Large intestine (tissue), 3 donors: ENCODE measurements around the gene AGPAT4. TPM values are rescaled to one million over a fixed set of nuclear protein-coding genes. Genes with fewer than 3 reads are reported as not detected.
"Not testable (repeated sequence)": the region's sequence is repeated elsewhere in the genome, so short reads cannot be mapped to it uniquely, and the experiment has no call there.

Source experiments
- DNase-seq, 2 donors: peaks; one replicate each; pipeline versions ENCODE4 v3.0.0 to v3.0.0-alpha.2; 2013
- H3K27ac ChIP-seq: one replicate; pipeline ENCODE4 v1.5.1; 2013; ENCODE audit warnings: low read length
- H3K27me3 ChIP-seq: 2 replicates; pipeline ENCODE4 v1.6.1; 2013; ENCODE audit warnings: low read length; ENCODE audit not compliant: control insufficient read depth, insufficient read depth
- H3K36me3 ChIP-seq: 2 replicates; pipeline ENCODE4 v1.6.1; 2013; ENCODE audit warnings: low read length; ENCODE audit not compliant: control insufficient read depth, insufficient read depth
- H3K4me1 ChIP-seq: one replicate; pipeline ENCODE4 v1.6.1; 2013; ENCODE audit warnings: low read length; ENCODE audit not compliant: control insufficient read depth, insufficient read depth
- H3K4me3 ChIP-seq: one replicate; pipeline ENCODE4 v1.5.1; 2013; ENCODE audit warnings: low read length
- H3K9me3 ChIP-seq: one replicate; pipeline ENCODE4 v1.6.1; 2013; ENCODE audit warnings: mild to moderate bottlenecking, low read depth, low read length, moderate library complexity; ENCODE audit not compliant: control insufficient read depth
- WGBS: methylation state at CpG from one replicate; pipeline ENCODE4 v1.1.5; 2013; ENCODE audit warnings: low lambda C conversion rate; ENCODE audit not compliant: insufficient coverage; 5-methylcytosine and 5-hydroxymethylcytosine counted together
- polyA plus RNA-seq: library from polyadenylated mRNA; unstranded; fragments of 120-200 nt; gene quantifications from one replicate; pipeline ENCODE4 v1.2.1, GENCODE V29; 2013

The AGPAT4 gene
- polyA plus RNA-seq, 1 donor, result 6.8 TPM

DNA sequence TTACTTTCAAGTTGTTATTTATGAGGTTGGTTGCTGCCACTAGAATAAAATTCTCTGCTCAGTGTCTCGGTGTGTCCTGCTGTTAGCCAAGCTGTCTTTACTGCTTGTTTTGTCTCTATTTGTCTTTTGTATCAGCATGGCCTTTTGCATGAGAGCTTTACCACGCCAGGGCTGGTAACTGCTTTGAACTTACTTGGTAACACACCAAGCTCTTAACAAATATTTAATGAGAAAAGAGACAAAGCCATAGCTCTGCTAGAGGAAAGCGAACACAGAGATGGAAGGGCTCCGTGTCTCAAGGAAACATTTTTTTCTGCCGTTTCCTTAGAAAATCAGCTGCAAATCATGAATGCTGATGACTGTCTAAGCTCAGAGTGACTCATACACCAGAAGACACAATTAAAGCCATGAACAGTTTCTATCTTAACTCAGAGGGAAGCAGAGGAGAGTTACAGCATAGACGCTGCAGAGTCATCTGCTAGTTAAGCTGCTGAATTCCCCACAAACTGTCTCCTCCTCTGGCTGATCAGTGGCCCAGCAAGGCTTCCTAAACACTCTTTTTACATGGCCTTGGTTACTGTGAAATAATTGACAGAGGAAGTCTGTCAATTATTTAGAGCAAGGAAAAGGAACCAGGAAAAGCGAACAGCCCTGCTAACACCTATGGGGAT, 44.8 kb downstream of the AGPAT4 start:
- Histone ChIP-seq H3K9me3 (peaks cover 3% of the 10 kb centered on the region), H3K36me3 (no peaks in the 10 kb centered on the region), H3K27ac (peak overlapping the region; percentile 17), H3K4me3 (no peak overlapping the region), H3K27me3 (no peaks in the 10 kb centered on the region), H3K4me1 (peaks cover 11% of the 10 kb centered on the region)
- 70% methylated on average over 2 of the region's 7 CpGs for WGBS
- DNase-seq, result peak; percentile 26 to 45

DNA sequence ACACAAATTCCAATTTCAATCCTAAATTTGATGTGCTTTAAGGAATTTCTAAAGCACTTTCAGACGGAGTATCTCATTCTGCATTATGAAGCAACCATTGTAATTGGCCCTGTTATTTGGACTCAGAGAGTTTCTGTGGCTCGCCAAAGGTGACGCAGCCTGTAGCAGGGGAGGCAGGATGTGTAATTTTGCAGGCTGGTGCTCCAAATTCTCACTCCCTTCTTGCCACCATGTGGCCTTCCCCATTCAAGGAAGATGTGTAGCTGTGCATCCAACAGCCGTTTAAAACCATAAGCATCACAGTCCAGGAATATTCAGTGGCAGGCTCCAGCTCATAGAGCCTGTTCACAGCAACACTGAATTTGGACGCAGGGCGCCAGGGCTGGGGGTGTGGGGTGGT, 45.8 kb downstream of the AGPAT4 start:
- Histone ChIP-seq H3K36me3 (no peaks in the 10 kb centered on the region), H3K27ac (no peak overlapping the region), H3K9me3 (peaks cover 3% of the 10 kb centered on the region), H3K4me1 (peaks cover 11% of the 10 kb centered on the region), H3K27me3 (no peaks in the 10 kb centered on the region), H3K4me3 (no peak overlapping the region)
- no CpG with 5 or more reads among the region's 6 CpGs for WGBS
- DNase-seq, result no peak

DNA sequence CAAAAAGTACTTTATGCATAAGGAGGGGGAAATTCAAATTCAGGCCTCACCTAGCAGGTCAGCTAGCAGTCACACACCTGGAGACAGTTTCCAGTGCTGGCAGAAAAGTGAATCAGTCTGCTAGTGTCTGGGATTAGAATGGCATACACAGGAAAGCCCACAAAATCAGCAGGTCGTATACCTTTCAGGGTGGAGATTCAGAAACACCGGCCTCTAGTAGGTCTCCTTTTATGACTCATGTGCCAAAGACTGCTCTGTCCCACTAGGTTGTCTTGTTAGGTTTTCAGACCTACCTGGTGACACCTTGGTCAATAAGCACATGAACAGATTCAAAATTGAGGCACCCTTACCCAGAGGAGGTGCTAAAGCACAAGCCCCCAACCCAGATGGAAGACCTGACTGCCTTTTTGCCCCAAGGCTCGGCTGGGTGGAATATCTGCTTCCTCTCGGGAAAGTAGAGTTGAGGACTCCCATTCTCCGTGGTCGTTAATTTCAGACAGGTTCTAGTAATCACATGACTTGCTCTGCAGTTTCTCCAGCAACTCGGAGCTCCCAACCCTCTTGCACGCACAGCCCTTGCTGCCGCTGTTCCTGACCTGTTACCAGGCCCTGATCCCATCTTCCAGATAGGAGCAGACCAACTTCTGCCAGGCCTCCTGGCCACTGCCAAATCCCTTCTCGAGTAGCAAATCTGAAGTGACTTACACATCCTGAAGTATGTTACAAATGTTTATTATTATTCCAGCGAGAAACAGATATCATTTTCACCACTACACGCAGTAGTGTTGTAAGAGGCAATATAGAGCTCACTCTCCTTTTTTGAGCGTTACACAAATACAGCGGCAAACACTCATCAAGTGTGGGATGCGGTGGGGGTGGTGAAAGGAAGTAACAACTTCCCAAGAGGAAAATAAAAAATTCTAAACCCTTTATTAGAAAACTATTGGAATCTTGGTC, 46.6 kb downstream of the AGPAT4 start:
- no peak for DNase-seq
- Histone ChIP-seq H3K4me1 (peaks cover 11% of the 10 kb centered on the region), H3K27ac (no peak overlapping the region), H3K27me3 (no peaks in the 10 kb centered on the region), H3K9me3 (no peaks in the 10 kb centered on the region), H3K36me3 (no peaks in the 10 kb centered on the region), H3K4me3 (no peak overlapping the region)
- 100% methylated on average over 1 of the region's 15 CpGs for whole genome bisulfite sequencing

DNA sequence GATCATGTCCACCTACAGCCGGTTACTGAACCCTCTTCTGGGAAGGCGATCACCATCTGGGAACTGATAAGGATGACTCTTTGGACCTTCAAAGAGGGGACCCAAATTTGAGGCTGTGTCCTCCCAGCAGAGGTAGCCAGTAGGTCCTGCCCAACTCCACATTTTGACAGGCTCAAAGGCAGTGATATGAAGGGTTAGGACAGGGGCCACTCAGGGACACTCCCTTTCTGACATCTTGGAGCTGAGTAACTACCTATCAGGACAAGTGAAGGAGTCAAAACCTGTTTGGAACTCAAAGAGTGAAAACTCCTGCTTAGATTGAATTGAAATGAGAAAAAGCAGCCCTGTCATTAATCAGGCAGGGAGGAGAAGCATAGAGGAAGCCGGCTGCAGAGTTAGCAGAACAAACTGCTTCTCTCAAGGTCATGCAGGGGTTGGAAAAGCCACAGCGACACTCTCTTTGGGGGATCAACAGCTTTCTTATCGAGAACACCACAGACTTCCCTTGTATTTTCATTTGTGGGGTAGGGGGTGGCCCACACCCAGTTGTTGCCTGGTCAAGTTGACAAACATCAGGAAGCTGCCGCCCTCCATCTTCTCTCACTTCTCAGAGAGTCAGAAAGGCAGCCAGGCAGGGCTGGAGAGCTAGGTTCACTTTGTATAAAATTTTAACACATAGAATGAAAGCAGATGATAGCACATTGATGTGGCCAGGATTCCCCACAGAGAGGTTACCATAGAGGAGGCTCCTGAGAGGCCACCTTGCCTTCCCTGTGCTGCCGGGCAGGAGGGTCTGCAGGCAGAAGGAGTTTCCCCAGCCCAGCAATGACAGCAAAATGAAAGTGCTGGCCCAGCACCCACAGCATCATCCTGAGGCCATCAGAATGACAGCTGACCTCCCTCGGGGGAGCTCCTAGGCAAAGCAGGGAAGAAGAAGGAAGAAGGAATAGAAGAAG, 47.6 kb downstream of the AGPAT4 start:
- no peak overlapping the region for H3K27ac ChIP-seq
- no CpG with 5 or more reads among the region's 8 CpGs for WGBS
- no peak overlapping the region for H3K4me3 ChIP-seq
- DNase-seq, result no peak
- H3K4me1 ChIP-seq, result peaks cover 11% of the 10 kb centered on the region
- H3K36me3 ChIP-seq, result no peaks in the 10 kb centered on the region
- no peaks in the 10 kb centered on the region for H3K9me3 ChIP-seq
- H3K27me3 ChIP-seq, result no peaks in the 10 kb centered on the region

DNA sequence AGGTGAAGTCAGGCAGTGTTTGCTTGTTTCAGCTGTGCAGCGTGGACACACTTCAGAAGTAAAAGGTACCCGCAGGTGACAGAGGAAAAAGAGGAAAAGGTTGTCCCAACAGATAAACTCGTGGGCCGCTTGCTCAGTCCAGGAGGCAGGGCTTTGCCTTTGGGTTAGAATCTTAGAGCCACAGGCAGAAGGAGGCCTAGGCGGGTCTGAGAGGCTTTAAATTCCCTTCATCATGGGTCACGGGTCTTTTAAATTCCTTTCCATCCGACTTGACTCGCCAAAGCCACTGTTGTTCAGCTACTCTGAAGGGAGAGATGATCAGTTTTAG, 48.2 kb downstream of the AGPAT4 start:
- WGBS, result 79% methylated on average over 3 of the region's 8 CpGs
- DNase-seq, result no peak
- Histone ChIP-seq H3K4me3 (no peak overlapping the region), H3K36me3 (no peaks in the 10 kb centered on the region), H3K4me1 (peaks cover 11% of the 10 kb centered on the region), H3K27ac (no peak overlapping the region), H3K27me3 (no peaks in the 10 kb centered on the region), H3K9me3 (no peaks in the 10 kb centered on the region)

DNA sequence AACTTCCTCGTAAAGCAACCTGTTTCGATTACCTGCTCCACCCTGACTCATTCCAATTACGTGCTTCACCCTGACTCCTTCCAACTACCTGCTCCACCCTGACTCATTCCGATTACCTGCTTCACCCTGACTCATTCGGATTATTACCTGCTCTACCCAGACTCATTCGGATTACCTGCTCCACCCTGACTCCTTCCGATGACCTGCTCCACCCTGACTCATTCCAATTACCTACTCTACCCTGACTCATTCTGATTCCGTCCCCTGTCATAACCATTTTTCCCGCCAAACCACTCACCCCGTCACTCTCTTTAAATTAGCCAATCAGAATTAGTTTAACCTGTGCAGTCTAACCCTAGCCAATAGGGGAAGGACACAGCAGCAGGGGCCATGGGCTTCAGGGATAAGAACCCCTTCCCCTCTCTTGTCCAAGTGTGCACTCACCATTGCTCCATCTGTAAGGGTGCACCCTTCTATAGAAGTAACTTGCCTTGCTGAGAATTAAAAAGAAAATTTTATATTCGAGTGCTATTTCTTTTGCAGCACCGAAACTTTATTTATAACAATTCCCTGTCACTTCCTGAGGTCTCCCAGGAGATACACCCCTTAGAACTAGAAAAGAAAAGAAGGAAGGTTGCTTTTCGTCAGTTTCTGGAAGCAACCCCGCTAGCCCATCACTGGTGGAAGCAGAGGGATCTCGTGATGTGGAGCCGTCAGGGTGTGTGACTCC, 48.7 kb downstream of the AGPAT4 start:
- H3K36me3 ChIP-seq, H3K4me3 ChIP-seq, DNase-seq, H3K27me3 ChIP-seq, H3K9me3 ChIP-seq, H3K27ac ChIP-seq: not testable (repeated sequence)
- 97% methylated on average over 6 of the region's 16 CpGs for WGBS
- H3K4me1 ChIP-seq, result peaks cover 11% of the 10 kb centered on the region

DNA sequence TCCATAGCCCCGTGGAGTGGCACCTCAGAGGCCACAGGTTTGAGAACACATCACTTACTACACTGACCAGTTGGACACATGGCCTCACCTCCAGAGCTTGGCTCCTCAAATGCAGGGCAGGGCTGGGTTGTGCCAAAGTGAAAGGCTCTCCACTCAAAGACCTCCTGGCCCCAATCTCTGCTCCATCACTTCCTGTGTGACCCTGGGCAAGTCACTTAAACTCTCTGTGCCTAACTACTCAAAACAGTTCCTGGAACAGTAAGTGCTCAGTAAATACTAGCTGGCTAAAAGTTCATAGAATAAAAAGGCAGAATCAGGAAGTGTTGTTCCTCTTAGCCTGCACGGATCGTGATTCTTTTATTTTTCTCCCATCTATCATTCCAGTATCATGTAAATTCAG, 50.2 kb downstream of the AGPAT4 start:
- no CpG with 5 or more reads among the region's 3 CpGs for WGBS
- H3K27ac ChIP-seq, result no peak overlapping the region
- H3K4me1 ChIP-seq, result peaks cover 1% of the 10 kb centered on the region
- DNase-seq, result no peak
- H3K9me3 ChIP-seq, result no peaks in the 10 kb centered on the region
- H3K4me3 ChIP-seq, result no peak overlapping the region
- no peaks in the 10 kb centered on the region for H3K27me3 ChIP-seq
- no peaks in the 10 kb centered on the region for H3K36me3 ChIP-seq

DNA sequence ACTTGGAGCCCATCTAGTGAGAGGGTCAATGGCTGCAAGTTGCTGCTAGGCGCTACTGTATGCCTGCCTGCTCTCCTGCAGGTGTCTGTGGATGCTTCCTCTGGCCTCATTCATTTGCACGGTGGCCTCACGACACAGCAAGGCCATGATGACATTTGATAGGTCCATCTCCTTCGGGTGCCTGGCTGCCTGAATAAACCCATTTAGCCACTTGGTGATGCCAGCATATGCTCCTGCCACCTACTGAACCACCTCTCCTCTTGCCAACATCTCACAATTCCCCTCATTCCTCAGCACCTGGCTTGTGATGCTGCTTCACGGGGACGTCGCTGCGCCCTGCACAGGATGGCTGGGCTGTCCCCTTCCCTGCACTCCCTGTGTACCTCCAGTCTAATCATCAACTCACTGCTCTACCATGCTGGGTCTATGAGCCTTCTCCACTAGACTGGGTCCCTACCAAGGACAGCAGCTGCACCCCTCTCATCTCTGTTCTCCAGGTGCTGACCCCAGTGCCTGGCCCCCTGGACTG, 51.1 kb downstream of the AGPAT4 start:
- no peak for DNase-seq
- H3K27me3 ChIP-seq, result no peaks in the 10 kb centered on the region
- H3K4me1 ChIP-seq, result no peaks in the 10 kb centered on the region
- H3K9me3 ChIP-seq, result no peaks in the 10 kb centered on the region
- H3K4me3 ChIP-seq, result no peak overlapping the region
- no peak overlapping the region for H3K27ac ChIP-seq
- H3K36me3 ChIP-seq, result no peaks in the 10 kb centered on the region
- WGBS, result no CpG with 5 or more reads among the region's 8 CpGs

DNA sequence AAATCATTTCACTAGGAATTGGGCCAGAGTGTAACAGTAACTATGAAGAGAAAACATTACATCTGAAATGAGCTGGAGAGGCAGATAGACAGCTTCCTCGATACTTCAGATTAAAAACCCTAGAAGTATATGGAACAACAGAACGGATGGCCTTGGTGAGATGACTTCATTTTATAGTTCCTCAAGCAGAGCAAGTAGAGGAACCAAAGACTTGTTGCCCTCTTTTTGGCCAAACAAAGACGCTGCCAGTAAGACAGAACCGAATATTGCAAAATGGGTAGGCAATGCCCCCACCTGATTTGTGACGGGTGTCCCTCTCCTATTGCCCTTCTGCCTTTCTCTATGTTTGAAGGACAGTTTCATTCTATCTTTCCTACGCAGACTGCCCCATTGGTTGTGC, 53.5 kb downstream of the AGPAT4 start:
- DNase-seq, result no peak
- 100% methylated on average over 2 of the region's 6 CpGs for WGBS
- H3K4me3 ChIP-seq, result no peak overlapping the region
- no peaks in the 10 kb centered on the region for H3K36me3 ChIP-seq
- no peak overlapping the region for H3K27ac ChIP-seq
- H3K27me3 ChIP-seq, result no peaks in the 10 kb centered on the region
- peaks cover 2% of the 10 kb centered on the region for H3K9me3 ChIP-seq
- H3K4me1 ChIP-seq, result no peaks in the 10 kb centered on the region
